Astrocyte of the hippocampus (primary cell): Measurements from ENCODE around the gene COL2A1.
"Not testable (repeated sequence)": the region's sequence is repeated elsewhere in the genome, so short reads cannot be mapped to it uniquely, and the experiment has no call there.

Experiments used
- DNase-seq: peaks from one replicate; pipeline ENCODE4 v3.0.0; 2011; ENCODE audit warnings: low read depth, low spot score

COL2A1 gene

GRCh38 chr12:47977046-47977771, 27.1 kb downstream of the COL2A1 start:
- no peak for DNase-seq

DNA sequence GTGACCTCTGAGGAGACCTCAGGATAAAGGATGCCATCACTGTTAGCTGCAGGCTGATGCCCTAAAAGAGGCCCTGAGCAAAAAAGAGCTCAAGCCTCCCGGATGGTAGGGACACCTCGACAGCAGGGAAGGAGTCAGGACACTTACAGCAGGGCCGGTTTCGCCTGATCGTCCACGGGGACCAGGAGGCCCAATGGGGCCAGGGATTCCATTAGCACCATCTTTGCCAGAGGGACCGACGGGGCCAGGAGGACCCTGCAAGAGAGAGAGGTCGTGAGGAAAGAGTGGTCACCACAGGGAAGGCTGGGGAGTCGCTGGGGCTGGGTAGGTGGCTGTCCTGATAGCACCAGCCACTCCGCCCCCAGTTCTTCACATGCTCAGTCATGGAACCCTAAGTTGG, 28.5 kb downstream of the COL2A1 start:
- no peak for DNase-seq

- DNase-seq, result no peak
Measured at GRCh38 chr12:47975036-47975620, 29.1 kb downstream of the COL2A1 start.

DNA sequence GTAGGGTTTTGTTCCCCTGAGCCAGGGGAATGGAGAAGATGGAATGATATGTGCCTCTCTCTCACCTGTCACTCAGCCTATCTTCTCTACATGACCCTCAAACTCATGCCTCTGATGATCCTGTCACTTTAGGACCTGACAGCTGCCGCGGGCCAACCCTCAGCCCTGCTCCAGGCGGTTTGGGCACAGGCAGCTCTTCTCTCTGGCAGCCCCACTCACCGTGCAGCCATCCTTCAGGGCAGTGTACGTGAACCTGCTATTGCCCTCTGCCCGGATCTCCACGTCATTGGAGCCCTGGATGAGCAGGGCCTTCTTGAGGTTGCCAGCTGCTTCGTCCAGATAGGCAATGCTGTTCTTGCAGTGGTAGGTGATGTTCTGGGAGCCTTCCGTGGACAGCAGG, 30.4 kb downstream of the COL2A1 start:
- no peak for DNase-seq

GRCh38 chr12:47972895-47973294, 31.4 kb downstream of the COL2A1 start:
- no peak for DNase-seq

DNA sequence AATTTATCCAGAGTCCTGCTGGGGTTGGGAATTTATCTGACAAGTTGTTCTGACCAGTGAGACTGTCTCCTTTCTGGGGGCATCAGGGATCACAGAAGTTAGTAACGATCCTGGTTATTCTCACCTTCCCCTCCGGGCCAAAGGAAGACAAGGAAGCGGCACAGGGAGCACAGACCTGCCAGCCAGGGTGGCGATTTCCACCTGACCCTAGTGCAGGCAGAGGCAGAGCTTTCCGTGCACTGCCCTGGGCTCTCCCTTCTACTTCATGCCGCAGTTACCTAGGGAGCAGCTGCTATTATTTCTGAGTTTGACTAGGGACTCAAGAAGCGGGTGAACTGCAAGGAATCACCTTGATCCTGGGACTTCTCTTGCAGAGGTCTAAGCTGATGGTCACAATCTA, 33.4 kb downstream of the COL2A1 start:
- no peak for DNase-seq

- no peak for DNase-seq
Measured at GRCh38 chr12:47969845-47970244, 34.4 kb downstream of the COL2A1 start.

DNA sequence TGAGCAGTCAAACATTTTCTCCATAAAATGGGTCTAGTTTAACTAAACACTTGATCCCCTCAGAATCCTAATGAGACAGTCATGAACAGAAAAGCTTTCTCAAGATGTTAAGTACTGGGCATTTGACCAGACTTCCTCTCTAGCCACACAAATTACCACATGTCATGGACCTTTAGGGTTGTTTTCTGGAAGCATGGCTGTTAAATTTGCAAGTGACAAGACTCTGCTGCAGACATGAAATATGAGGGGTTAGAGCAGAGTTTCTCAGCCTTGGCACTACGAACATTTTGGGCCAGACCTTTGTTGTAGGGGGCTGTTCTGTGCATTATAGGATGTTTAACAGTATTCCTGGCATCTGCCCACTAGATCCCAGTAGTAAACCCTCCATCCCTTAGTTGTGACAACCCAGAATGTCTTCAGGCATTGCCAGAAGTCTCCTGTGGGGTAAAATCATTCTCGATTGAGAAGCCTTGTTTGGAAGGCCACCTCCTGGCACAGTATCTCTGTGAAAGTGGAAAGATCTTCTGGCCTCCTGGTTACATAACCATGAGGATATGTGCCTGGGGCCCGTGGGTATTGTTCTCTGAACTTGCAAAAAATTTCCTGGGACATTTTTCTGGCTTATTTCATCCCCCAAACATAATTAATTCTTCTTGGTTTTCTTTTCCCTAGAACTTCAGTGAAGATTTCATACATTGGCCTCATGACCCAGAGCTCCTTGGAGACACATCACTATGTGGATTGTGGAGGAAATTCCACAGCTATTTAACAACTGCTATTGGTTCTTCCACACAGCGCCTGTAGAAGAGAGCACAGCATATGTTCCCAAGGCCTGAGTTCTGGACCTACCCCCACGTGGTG, 36.6 kb downstream of the COL2A1 start:
- no peak for DNase-seq

- DNase-seq, result no peak
Measured at GRCh38 chr12:47965581-47965980, 38.7 kb downstream of the COL2A1 start.

GRCh38 chr12:47964106-47964728, 40.1 kb downstream of the COL2A1 start:
- no peak for DNase-seq

GRCh38 chr12:47963340-47964040, 40.8 kb downstream of the COL2A1 start, which contains the start of gene TMEM106C:
TMEM106C (plus strand) TSS chr12:47963596; CDS start chr12:47964237, 641 bp downstream.
- peak; percentile 98 for DNase-seq

DNA sequence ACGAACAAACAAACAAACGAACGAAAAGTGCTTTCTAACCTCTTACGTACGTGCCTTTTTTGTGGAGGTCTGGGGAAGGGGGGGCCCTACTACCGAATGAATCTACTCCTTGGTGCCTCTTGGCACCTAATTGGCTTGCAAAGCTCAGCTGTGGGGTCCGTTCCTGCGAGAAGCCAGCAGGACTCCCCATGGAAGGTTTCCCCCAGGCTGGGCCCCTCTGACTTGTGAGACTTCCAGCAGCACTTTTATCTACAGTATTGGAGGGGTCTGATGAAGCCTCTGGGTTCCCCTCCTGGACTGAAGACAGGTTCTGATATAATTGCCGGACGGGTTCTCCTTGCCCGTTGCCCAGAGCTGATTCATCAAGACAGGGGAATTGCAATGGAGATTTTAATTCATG, 42.1 kb downstream of the COL2A1 start:
- no peak for DNase-seq

DNA sequence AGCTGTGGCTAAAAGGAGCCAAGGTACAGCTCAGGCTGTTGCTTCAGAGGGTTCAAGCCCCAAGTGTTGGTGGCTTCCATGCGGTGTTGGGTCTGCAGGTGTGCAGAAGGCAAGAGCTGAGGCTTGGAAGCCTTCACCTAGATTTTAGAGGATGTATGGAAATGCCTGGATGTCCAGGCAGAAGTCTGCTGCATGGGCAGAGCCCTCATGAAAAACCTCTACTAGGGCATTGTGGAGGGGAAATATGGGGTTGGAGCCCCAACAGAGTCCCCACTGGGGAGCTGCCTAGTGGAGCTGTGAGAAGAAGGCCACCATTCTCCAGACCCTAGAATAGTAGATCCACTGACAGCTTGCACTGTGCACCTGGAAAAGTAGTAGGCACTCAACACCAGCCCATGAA, 46.6 kb downstream of the COL2A1 start:
- DNase-seq, result not testable (repeated sequence)

GRCh38 chr12:47955059-47955458, 49.2 kb downstream of the COL2A1 start:
- DNase-seq, result no peak

DNA sequence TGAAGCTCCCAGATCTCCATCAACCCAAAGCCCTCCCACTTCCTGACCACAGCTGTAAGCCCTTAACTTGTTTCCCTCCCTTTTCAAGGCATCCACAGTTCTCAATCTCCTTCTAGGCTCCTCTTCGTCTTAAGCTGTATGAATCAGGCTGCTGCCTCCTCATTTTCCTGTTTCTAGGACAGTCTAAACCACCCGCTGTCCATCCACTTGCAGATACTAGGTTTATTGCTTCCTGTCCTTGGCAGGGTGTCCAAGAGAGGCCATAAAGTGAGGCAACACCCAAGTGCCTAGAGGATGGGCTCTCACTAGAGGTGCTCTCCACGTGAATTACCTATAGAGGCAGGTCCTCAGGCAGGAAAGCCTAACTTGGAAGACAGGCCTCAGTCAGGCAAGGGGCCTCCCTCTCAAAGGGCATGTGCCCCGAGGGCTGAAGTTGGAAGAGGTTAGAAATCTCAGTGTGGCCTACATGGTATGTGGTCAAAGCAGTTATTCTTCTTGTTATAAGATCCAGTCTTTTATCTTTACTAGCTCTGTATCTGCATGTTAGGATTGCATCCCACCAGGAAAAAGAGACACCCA, 49.7 kb downstream of the COL2A1 start:
- DNase-seq, result no peak

DNA sequence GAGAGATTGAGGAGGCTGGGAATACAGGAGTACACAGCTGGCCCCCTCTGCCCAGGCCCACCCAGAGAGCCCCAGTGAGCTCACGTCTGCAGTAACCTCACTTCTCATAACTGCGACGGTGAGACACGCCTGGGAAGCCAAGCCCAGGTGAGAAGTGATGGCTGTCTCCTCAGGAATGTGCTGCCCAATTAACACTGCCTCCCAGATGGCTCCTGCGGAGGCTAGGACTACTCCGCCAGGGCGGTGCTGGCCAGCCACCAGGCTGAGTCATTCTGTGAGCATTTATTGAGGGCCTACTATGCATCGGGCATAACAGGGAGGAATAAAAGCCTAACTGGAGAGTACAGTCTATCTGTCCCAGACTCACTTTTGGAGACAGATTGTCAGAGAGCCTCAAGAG, 50.2 kb downstream of the COL2A1 start:
- DNase-seq, result no peak

- DNase-seq, result no peak
Measured at GRCh38 chr12:47950856-47951468, 53.3 kb downstream of the COL2A1 start.

GRCh38 chr12:47949441-47950341, 54.6 kb downstream of the COL2A1 start:
- DNase-seq, result peak; percentile 91

- no peak for DNase-seq
Measured at GRCh38 chr12:47947341-47947740, 56.9 kb downstream of the COL2A1 start.
